ENCODE data around the gene BCL7A.

DNA sequence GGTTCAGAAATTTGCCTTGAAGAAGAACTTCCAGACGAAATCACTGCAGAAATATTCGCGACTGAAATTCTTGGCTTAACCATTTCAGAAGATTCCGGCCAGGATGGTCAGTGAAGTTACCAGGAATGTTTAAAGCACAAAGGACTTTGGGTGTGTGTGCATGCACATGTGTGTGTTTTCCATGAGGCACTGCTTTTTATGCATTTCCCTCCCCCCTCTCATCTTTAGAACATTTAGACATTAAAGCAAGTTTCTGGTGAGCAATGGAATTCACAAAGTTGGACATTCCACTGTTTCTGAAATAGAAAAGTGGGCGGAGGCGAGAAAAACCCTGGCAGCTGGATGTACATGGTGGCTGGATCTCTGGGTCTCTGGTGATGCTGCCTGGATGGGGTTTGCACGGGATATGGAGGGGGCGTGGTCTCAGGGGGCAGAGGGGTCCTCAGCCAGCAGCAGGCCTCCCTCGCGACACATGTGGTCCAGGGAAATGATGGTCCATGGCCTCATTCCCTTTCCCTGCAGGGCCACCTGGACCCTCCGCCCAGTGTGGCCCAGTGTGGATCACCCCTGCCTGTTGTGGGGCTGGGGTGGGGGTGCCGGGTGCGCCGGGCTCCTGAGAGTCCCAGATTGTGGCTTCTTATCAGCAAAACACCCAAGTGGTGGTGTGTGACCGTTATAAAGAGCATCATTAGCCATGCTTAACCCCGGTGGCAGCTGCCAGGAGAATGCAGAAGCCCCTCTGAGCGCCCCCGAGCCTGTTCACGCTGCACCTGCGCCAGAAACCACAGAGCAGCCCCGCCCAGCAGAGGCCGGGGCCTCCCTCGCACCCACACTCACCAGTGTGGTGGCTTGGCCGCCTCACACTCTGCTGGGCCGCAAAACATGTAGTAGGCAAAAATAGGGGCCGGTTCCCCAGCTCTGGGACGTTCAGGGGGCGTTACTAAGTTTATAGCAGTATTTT lies 17.8 kb upstream of the BCL7A start:
- no peak for TF ChIP-seq EZH2phosphoT487 (conservative IDR thresholded peaks at IDR 0.05; ENCODE audit: low read length)
- TF ChIP-seq, protein P1, sequence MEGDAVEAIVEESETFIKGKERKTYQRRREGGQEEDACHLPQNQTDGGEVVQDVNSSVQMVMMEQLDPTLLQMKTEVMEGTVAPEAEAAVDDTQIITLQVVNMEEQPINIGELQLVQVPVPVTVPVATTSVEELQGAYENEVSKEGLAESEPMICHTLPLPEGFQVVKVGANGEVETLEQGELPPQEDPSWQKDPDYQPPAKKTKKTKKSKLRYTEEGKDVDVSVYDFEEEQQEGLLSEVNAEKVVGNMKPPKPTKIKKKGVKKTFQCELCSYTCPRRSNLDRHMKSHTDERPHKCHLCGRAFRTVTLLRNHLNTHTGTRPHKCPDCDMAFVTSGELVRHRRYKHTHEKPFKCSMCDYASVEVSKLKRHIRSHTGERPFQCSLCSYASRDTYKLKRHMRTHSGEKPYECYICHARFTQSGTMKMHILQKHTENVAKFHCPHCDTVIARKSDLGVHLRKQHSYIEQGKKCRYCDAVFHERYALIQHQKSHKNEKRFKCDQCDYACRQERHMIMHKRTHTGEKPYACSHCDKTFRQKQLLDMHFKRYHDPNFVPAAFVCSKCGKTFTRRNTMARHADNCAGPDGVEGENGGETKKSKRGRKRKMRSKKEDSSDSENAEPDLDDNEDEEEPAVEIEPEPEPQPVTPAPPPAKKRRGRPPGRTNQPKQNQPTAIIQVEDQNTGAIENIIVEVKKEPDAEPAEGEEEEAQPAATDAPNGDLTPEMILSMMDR (IDR thresholded peaks at IDR 0.05; ENCODE audit: insufficient read depth, low read length, poor library complexity, severe bottlenecking), result no peak

Measured in SU-DHL-6 (cell line).